RWPE2 (cell line): ENCODE data around the gene PLXNB1.
"Not testable (repeated sequence)": the region's sequence is repeated elsewhere in the genome, so short reads cannot be mapped to it uniquely, and the experiment has no call there.

ENCODE experiments used
- ATAC-seq: fragments of 200-7000 bp; cut with Tn5 transposase; 3 replicates; pipeline ENCODE4 v1.9.1; 2021; ENCODE audit warnings: low read depth
- DNase-seq: peaks from one replicate; pipeline ENCODE4 v3.0.0-alpha.2; 2020; ENCODE audit warnings: low spot score
- H3K27ac ChIP-seq: fragments of 450-650 bp; 2 replicates; pipeline ENCODE4 v1.5.1; 2017; ENCODE audit warnings: mild to moderate bottlenecking; ENCODE audit not compliant: poor library complexity, severe bottlenecking
- H3K27me3 ChIP-seq: fragments of 250-450 bp; sonication (Bioruptor Pico); 2 replicates; pipeline ENCODE4 v1.5.1; 2021; ENCODE audit warnings: mild to moderate bottlenecking, moderate library complexity; ENCODE audit not compliant: insufficient read depth, poor library complexity, severe bottlenecking
- H3K36me3 ChIP-seq: fragments of 250-450 bp; sonication (Bioruptor Pico); 2 replicates; pipeline ENCODE4 v1.5.1; 2020; ENCODE audit warnings: low read depth, mild to moderate bottlenecking, moderate library complexity
- H3K4me1 ChIP-seq: fragments of 250-450 bp; sonication (Bioruptor Pico); 2 replicates; pipeline ENCODE4 v1.5.1; 2021; ENCODE audit warnings: mild to moderate bottlenecking, moderate library complexity; ENCODE audit not compliant: insufficient read depth, poor library complexity, severe bottlenecking
- H3K4me3 ChIP-seq: fragments of 250-450 bp; sonication (Bioruptor Pico); 2 replicates; pipeline ENCODE4 v1.5.1; 2021; ENCODE audit warnings: mild to moderate bottlenecking, moderate library complexity; ENCODE audit not compliant: severe bottlenecking
- H3K9me3 ChIP-seq: fragments of 250-450 bp; sonication (Bioruptor Pico); 2 replicates; pipeline ENCODE4 v1.5.1; 2021; ENCODE audit warnings: mild to moderate bottlenecking, moderate library complexity; ENCODE audit not compliant: severe bottlenecking
- TF ChIP-seq, protein P1 (sequence below): fragments of 450-650 bp; IDR thresholded peaks from one replicate; pipeline ENCODE4 v1.5.1; 2017; ENCODE audit warnings: mild to moderate bottlenecking, moderate library complexity; ENCODE audit not compliant: poor library complexity, severe bottlenecking

The PLXNB1 gene

DNA sequence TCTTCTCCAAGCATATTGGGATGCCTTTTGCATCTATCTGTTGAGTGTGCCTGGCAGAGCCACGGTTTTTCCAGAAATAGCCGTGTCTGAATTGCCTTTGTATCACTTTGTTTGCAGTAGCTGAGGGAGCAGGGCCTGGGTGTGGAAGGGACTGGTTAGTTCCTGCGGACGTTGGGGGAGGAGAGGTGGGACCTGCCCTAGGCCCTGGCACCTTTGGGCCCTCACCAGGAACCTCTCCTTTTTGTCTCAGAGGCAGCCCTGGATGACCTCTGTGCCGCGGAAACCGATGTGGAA is 35.3 kb upstream of the PLXNB1 start:
- DNase-seq (no peak), ATAC-seq (no peak)
- H3K27me3 ChIP-seq, result no peaks in the 10 kb centered on the region
- H3K9me3 ChIP-seq, result no peaks in the 10 kb centered on the region
- peaks cover 10% of the 10 kb centered on the region for H3K4me1 ChIP-seq
- peaks cover 35% of the 10 kb centered on the region for H3K36me3 ChIP-seq
- TF ChIP-seq, protein P1, sequence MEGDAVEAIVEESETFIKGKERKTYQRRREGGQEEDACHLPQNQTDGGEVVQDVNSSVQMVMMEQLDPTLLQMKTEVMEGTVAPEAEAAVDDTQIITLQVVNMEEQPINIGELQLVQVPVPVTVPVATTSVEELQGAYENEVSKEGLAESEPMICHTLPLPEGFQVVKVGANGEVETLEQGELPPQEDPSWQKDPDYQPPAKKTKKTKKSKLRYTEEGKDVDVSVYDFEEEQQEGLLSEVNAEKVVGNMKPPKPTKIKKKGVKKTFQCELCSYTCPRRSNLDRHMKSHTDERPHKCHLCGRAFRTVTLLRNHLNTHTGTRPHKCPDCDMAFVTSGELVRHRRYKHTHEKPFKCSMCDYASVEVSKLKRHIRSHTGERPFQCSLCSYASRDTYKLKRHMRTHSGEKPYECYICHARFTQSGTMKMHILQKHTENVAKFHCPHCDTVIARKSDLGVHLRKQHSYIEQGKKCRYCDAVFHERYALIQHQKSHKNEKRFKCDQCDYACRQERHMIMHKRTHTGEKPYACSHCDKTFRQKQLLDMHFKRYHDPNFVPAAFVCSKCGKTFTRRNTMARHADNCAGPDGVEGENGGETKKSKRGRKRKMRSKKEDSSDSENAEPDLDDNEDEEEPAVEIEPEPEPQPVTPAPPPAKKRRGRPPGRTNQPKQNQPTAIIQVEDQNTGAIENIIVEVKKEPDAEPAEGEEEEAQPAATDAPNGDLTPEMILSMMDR, result no peak
- H3K27ac ChIP-seq, result peak overlapping the region; percentile 92
- H3K4me3 ChIP-seq, result no peak overlapping the region

DNA sequence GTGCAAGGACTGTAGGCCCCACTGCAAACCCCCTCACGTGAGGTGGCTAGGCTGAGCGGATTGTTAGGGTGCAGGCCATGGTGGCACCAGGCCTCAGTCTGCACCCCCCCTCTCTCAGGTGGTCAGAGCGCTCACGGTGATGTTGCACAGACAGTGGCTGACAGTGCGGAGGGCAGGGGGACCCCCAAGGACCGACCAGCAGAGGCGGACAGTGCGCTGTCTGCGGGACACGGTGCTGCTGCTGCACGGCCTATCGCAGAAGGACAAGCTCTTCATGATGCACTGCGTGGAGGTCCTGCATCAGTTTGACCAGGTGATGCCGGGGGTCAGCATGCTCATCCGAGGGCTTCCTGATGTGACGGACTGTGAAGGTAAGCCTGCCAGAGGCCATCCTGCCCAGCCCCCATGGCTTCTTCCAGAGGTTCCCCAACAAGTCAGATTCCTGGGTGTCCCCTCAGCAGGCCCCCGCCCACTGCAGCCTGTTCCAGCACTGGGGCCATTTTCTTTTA is 34.9 kb upstream of the PLXNB1 start:
- Histone ChIP-seq H3K9me3 (no peaks in the 10 kb centered on the region), H3K27ac (peak overlapping the region; percentile 92), H3K36me3 (peaks cover 39% of the 10 kb centered on the region), H3K4me3 (no peak overlapping the region), H3K27me3 (no peaks in the 10 kb centered on the region), H3K4me1 (peaks cover 10% of the 10 kb centered on the region)
- no peak for DNase-seq
- TF ChIP-seq, protein P1, result no peak
- no peak for ATAC-seq

DNA sequence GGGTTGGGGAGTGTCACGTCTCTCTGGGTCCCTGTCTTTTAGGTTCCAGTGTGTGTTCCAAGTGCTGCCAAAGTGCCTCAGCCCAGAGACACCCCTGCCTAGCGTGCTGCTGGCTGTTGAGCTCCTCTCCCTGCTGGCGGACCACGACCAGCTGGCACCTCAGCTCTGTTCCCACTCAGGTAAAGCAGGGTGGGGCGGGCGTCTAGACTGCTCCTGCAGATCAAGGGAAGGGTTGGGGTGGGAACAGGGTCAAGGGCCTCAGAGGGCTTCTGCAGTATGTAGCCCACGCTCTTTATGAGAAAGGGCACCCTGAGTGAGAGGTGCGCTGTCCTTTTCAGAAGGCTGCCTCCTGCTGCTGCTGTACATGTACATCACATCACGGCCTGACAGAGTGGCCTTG is 33.8 kb upstream of the PLXNB1 start:
- peaks cover 10% of the 10 kb centered on the region for H3K4me1 ChIP-seq
- no peak for DNase-seq

DNA sequence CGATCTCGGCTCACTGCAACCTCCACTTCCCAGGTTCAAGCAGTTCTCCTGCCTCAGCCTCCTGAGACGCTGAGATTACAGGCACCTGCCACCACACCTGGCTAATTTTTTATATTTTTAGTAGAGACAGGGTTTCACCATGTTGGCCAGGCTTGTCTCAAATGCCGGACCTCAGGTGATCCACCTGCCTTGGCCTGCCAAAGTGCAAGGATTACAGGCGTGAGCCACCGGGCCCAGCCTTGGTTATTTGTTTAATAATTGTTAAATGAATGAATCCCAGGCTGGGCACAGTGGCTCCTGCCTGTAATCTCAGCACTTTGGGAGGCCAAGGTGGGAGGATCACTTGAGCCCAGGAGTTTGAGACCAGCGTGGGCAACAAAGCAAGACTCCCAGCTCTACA is 31.9 kb upstream of the PLXNB1 start:
- not testable (repeated sequence) for H3K27ac ChIP-seq, H3K9me3 ChIP-seq, H3K4me1 ChIP-seq, DNase-seq, ATAC-seq, H3K27me3 ChIP-seq, H3K4me3 ChIP-seq
- peaks cover 42% of the 10 kb centered on the region for H3K36me3 ChIP-seq

More for the DNA sequence above, 33.8 kb upstream of the PLXNB1 start:
- Histone ChIP-seq H3K4me3 (no peak overlapping the region), H3K9me3 (no peaks in the 10 kb centered on the region), H3K27ac (no peak overlapping the region), H3K36me3 (peaks cover 45% of the 10 kb centered on the region), H3K27me3 (no peaks in the 10 kb centered on the region)
- TF ChIP-seq, protein P1, result no peak
- ATAC-seq, result no peak

DNA sequence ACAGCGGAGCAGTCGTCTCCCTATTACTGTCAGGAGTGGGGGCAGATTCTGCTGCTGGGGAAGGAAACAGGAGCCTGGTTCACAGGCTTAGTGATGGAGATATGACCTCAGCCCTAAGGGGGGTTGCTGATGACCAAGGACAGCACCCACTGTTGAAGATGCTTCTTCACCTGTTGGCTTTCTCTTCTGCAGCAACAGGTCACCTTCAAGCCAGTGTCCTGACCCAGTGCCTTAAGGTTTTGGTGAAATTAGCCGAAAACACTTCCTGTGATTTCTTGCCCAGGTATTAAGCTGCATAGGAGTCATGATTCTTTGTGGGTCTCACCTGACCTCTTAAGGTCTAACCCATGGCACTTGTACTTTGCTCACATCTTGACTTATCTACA is 30.6 kb upstream of the PLXNB1 start:
- TF ChIP-seq, protein P1, result no peak
- no peak for ATAC-seq
- DNase-seq, result no peak
- peaks cover 49% of the 10 kb centered on the region for H3K36me3 ChIP-seq
- H3K9me3 ChIP-seq, result no peaks in the 10 kb centered on the region
- peaks cover 4% of the 10 kb centered on the region for H3K4me1 ChIP-seq
- no peaks in the 10 kb centered on the region for H3K27me3 ChIP-seq
- no peak overlapping the region for H3K27ac ChIP-seq
- no peak overlapping the region for H3K4me3 ChIP-seq
